Activated gamma-delta T cell treated with Interleukin-2 at 50 U/mL for 16 hours (primary cell): ENCODE data around the gene UNC5CL.

Source experiments
- DNase-seq: peaks from one replicate; pipeline ENCODE4 v3.0.0-alpha.2; 2020

UNC5CL gene

GRCh38 chr6:40999569-40999968 is 39.5 kb downstream of the UNC5CL start:
- no peak for DNase-seq

GRCh38 chr6:40998661-40999060 is 40.4 kb downstream of the UNC5CL start:
- DNase-seq, result no peak

- no peak for DNase-seq
Observed at GRCh38 chr6:40997234-40997957, 41.6 kb downstream of the UNC5CL start.

GRCh38 chr6:40996591-40997233 is 42.3 kb downstream of the UNC5CL start:
- no peak for DNase-seq

GRCh38 chr6:40992746-40993145 is 46.3 kb downstream of the UNC5CL start:
- no peak for DNase-seq

GRCh38 chr6:40990301-40990700 is 48.7 kb downstream of the UNC5CL start:
- DNase-seq, result no peak

GRCh38 chr6:40989204-40990169 is 49.5 kb downstream of the UNC5CL start:
- no peak for DNase-seq

- DNase-seq, result no peak
Observed at GRCh38 chr6:40988634-40989033, 50.4 kb downstream of the UNC5CL start.

- no peak for DNase-seq
Observed at GRCh38 chr6:40986921-40987819, 51.9 kb downstream of the UNC5CL start.

- no peak for DNase-seq
Observed at GRCh38 chr6:40986364-40986763, 52.7 kb downstream of the UNC5CL start.

- DNase-seq, result no peak
Observed at GRCh38 chr6:40983752-40984151, 55.3 kb downstream of the UNC5CL start.

GRCh38 chr6:40982917-40983316 is 56.1 kb downstream of the UNC5CL start:
- no peak for DNase-seq

GRCh38 chr6:40978687-40979289 is 60.2 kb downstream of the UNC5CL start:
- no peak for DNase-seq

- DNase-seq, result no peak
Observed at GRCh38 chr6:40977695-40978094, 61.3 kb downstream of the UNC5CL start.

GRCh38 chr6:40977085-40977484 is 61.9 kb downstream of the UNC5CL start:
- no peak for DNase-seq
